AG09309 (cell line): Measurements from ENCODE around the gene CYP4X1.
"Not testable (repeated sequence)": the region's sequence is repeated elsewhere in the genome, so short reads cannot be mapped to it uniquely, and the experiment has no call there.

Experiments used
- DNase-seq: peaks from one replicate; pipeline ENCODE4 v3.0.0-alpha.2; 2010; ENCODE audit warnings: low read depth
- H3K4me3 ChIP-seq: 2 replicates; pipeline ENCODE4 v1.5.1; 2011; ENCODE audit warnings: mild to moderate bottlenecking, low read depth, low read length, moderate library complexity; ENCODE audit not compliant: control insufficient read depth
- TF ChIP-seq, protein P1 (sequence below): IDR thresholded peaks from 2 replicates; pipeline ENCODE4 v1.5.1; 2011; ENCODE audit warnings: mild to moderate bottlenecking, low read depth, low read length, inconsistent platforms; ENCODE audit not compliant: insufficient read depth, control insufficient read depth; ENCODE audit errors: missing control alignments

Gene CYP4X1

DNA sequence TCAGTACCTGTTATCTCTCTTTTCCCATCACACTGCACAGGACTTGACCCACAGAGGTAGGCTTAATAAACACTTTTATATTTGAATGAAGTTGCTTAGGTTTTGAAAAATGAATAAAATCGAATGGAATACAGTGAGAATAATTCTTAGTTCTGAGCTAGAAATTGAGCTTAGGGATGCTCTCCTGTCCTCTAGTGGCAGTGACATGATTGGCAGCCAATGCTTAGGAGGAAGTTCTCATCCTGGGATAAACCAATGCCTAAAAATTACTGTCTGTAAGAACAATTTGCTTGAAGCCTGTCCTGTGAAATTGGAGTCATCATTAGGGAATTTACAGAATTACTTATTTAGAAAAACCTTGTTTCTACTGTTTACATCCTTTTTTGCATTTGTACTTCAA lies 21.3 kb upstream of the CYP4X1 start:
- TF ChIP-seq, protein P1, sequence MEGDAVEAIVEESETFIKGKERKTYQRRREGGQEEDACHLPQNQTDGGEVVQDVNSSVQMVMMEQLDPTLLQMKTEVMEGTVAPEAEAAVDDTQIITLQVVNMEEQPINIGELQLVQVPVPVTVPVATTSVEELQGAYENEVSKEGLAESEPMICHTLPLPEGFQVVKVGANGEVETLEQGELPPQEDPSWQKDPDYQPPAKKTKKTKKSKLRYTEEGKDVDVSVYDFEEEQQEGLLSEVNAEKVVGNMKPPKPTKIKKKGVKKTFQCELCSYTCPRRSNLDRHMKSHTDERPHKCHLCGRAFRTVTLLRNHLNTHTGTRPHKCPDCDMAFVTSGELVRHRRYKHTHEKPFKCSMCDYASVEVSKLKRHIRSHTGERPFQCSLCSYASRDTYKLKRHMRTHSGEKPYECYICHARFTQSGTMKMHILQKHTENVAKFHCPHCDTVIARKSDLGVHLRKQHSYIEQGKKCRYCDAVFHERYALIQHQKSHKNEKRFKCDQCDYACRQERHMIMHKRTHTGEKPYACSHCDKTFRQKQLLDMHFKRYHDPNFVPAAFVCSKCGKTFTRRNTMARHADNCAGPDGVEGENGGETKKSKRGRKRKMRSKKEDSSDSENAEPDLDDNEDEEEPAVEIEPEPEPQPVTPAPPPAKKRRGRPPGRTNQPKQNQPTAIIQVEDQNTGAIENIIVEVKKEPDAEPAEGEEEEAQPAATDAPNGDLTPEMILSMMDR: no peak
- H3K4me3 ChIP-seq: no peak overlapping the region

GRCh38 chr1:47003896-47004403 lies 19.5 kb upstream of the CYP4X1 start:
- H3K4me3 ChIP-seq: no peak overlapping the region
- TF ChIP-seq, protein P1: no peak
- no peak for DNase-seq

More for the DNA sequence above, 21.3 kb upstream of the CYP4X1 start:
- no peak for DNase-seq

GRCh38 chr1:47006437-47006836 lies 17.0 kb upstream of the CYP4X1 start:
- H3K4me3 ChIP-seq, DNase-seq: not testable (repeated sequence)

GRCh38 chr1:47013293-47013692 lies 10.2 kb upstream of the CYP4X1 start:
- DNase-seq: no peak
- H3K4me3 ChIP-seq: no peak overlapping the region
- TF ChIP-seq, protein P1: no peak

DNA sequence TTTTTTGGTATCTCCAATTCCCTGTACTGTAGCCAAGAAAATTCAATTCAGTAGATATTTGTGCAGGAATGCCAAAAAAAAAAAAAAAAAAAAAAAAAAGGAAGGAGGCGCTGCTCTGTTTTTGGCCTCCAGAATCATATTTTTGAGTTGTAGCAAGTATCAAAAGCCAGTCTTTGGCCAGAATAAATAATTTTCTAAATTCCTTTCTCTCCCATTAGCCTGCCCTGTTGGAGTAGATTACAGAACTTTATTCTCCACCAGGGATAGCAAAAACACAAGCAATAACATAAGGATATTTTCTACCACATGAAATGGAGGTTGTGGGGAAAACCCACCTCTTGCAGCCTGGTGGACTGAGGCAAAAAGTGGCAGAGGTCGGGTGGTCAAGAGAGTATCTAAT lies 2.4 kb upstream of the CYP4X1 start:
- DNase-seq: no peak
- TF ChIP-seq, protein P1: no peak
- no peak overlapping the region for H3K4me3 ChIP-seq

DNA sequence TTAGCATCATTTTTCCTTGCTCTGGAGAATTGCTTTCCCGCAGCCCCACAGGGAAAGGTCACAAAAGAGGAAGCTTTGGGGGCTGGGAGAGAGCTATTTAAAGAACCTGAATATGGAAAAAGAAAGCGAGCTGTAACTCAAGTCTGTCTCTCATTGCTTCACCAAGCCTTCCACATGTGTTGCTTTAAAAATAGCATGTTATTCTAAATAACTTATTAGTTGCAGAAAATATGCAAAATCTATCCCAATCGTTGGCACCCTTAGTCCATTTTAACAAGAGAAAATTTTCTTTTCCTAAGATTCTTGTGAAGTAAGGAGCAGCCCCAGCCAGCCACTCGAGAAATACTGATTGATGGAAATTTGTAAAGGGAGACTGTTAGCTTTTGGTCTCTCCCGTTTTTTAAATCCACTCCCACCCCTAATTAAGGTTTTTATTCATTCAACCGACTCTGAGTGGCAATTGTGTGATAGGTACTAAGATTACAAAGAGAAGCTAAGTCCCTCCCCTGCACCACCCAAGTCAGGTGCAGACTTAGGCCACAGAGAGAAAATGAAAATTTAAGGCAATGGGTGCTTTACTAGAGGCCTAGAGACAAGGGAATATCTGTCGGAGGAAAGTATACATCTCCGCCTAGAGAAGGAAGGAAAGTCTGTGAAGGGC lies 802 bp downstream of the CYP4X1 start:
- TF ChIP-seq, protein P1: no peak
- no peak for DNase-seq
- no peak overlapping the region for H3K4me3 ChIP-seq

DNA sequence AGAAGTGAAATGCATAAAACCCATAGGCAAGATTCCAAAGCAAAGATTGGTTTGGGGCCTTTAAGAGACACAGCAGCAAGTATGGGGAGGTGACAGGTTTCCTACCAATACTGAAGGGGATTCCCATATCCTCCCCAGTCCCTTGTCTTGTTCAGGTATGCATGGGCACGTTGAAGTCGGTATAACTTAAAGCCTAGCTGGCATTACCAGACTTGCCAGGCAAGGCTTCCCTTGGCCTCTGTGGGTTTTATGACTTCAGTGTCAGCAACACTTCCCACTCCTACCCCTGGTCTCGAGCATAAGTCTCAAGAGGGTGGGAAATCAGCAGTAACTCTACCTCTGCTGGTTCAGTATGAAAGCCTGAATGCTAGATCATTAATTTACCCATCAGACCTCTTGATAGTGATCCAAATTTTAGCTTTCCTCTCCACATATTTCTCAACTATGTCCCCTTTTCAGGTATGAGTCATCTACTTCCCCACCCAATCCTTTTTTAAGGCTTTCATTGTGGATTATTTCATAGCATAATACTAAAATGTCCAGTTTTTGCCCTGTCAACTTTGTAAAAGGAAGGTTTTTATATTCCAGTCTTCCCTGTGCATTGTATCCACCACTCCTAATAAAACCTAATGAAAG lies 6.8 kb downstream of the CYP4X1 start:
- no peak overlapping the region for H3K4me3 ChIP-seq
- TF ChIP-seq, protein P1: no peak
- DNase-seq: no peak
